Mammary epithelial cell (primary cell): ENCODE measurements around the gene GSPT2.

Experiments used
- EZH2 ChIP-seq: IDR thresholded peaks from 2 replicates; pipeline ENCODE4 v1.6.1; 2012; ENCODE audit warnings: low read length, inconsistent platforms, borderline replicate concordance
- TF ChIP-seq, protein P1 (sequence below), 2 donors: IDR thresholded peaks in 1 of 2; conservative IDR thresholded peaks in 1 of 2; 2 replicates each; pipeline ENCODE4 v1.5.1; 2011 to 2012; ENCODE audit warnings: inconsistent platforms in 2 of 2, low read length in 2 of 2, mild to moderate bottlenecking in 2 of 2, control low read depth in 1 of 2, low read depth in 1 of 2; ENCODE audit not compliant: insufficient read depth in 1 of 2; ENCODE audit errors: extremely low read depth in 1 of 2

DNA sequence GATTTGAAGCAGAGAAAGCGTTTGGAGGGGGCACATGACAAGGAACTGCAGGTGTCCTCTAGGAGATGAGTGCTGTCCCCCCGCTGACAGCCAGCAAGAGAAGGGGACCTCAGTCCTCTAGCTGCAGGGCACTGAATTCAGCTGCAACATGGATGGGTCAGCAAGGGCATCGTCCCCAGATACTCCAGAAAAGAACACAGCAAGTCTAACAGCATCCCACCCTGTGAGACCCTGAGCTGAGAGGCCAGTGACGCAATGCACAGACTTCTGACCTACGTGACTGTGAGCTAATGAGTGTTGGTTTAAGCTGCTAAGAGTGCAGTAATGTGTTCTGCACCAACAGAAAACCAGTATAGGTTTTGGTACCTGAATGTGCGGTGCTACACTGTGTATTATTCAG, 49.0 kb upstream of the GSPT2 start:
- TF ChIP-seq, protein P1, sequence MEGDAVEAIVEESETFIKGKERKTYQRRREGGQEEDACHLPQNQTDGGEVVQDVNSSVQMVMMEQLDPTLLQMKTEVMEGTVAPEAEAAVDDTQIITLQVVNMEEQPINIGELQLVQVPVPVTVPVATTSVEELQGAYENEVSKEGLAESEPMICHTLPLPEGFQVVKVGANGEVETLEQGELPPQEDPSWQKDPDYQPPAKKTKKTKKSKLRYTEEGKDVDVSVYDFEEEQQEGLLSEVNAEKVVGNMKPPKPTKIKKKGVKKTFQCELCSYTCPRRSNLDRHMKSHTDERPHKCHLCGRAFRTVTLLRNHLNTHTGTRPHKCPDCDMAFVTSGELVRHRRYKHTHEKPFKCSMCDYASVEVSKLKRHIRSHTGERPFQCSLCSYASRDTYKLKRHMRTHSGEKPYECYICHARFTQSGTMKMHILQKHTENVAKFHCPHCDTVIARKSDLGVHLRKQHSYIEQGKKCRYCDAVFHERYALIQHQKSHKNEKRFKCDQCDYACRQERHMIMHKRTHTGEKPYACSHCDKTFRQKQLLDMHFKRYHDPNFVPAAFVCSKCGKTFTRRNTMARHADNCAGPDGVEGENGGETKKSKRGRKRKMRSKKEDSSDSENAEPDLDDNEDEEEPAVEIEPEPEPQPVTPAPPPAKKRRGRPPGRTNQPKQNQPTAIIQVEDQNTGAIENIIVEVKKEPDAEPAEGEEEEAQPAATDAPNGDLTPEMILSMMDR (conservative IDR thresholded peaks at IDR 0.05 in 1 of 2, IDR thresholded peaks at IDR 0.05 in 1 of 2; ENCODE audit: extremely low read depth in 1 of 2, insufficient read depth in 1 of 2, low read depth in 1 of 2, low read length in 2 of 2), result no peak
- no peak for TF ChIP-seq EZH2
